Ovary (tissue), 3 donors: ENCODE results near the gene CYSTM1.

Experiments used
- CTCF ChIP-seq, 3 donors: fragments of 450-650 bp in 2 of 3; fragments of 200-600 bp in 1 of 3; IDR thresholded peaks; one replicate each; pipeline versions ENCODE4 v1.5.1 to v1.8.0; 2016 to 2022; ENCODE audit warnings: antibody characterized with exemption in 3 of 3, mild to moderate bottlenecking in 1 of 3
- EP300 ChIP-seq: sonication (generic); formaldehyde crosslinking; IDR thresholded peaks from one replicate; pipeline ENCODE4 v1.6.1; 2017; ENCODE audit warnings: antibody characterized with exemption
- POLR2A ChIP-seq: fragments of 450-650 bp; IDR thresholded peaks from one replicate; pipeline ENCODE4 v1.6.1; 2017; ENCODE audit warnings: antibody characterized with exemption, mild to moderate bottlenecking, moderate library complexity
- donor health status: DM: no; HTN: no; CAD: no.

- no peak for TF ChIP-seq POLR2A
- no peak for TF ChIP-seq CTCF (IDR thresholded peaks at IDR 0.05)
- no peak for TF ChIP-seq EP300
Measured at GRCh38 chr5:140228364-140228837, 53.4 kb downstream of the CYSTM1 start.
